HG03575 (cell line): ENCODE results near the gene PSG2.
"Not testable (repeated sequence)": the region's sequence is repeated elsewhere in the genome, so short reads cannot be mapped to it uniquely, and the experiment has no call there.

Experiments used
- ATAC-seq: cut with Tn5 transposase; IDR thresholded peaks from one replicate; pipeline ENCODE4 v1.9.1; 2021; ENCODE audit not compliant: unreplicated experiment, insufficient number of reproducible peaks, low FRiP score; ENCODE audit errors: extremely low read depth

Gene PSG2

DNA sequence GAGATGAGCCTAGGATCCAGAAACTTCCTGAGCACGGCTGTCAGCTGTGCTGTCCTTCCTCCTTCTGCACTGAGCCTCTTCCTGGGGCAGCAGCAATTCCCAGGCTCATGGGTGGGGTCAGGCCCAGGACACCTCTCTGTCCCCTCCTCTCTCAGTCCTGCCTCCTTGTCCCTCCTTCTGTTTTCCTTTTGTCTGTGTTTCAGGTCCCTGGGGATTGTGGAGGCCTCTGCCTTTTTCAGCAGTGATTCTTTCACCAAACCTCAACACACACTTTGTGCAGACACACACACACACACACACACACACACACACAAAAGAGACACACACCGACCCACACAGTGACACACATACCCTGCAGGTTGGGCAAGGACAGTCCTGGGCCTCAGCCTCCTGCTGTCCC lies at the start of gene PSG2:
Gene PSG2 (minus strand): TSS at position 101 of the 400 bp plus-strand sequence. CDS start 132 bp downstream, outside the sequence.
- not testable (repeated sequence) for ATAC-seq

DNA sequence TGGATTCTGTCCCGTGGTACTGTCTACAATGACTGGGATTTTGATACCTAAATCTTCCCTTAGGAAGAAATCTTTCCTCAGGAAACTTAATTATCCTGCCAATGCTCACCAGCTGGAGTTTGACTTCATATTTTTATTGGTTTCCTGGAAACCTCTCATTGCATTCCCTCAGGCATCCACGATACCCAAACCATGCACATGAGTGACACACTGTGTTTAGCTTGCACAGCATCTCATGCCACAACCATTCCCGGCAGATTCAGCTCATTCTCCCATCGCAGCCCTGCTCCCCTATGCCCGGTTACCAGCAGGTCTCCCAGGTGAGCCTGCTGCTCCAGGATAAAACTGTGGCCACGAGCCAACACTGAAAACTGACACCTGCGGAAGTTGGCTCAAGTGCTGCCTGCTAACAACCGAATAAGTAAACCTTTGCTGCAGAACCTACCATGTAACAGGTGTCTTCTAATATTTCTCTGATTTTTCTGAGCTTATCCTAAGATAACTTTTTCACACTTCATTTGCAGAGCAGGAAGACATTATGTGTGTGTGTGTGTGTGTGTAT lies 48.9 kb upstream of the PSG2 start:
- ATAC-seq: not testable (repeated sequence)

DNA sequence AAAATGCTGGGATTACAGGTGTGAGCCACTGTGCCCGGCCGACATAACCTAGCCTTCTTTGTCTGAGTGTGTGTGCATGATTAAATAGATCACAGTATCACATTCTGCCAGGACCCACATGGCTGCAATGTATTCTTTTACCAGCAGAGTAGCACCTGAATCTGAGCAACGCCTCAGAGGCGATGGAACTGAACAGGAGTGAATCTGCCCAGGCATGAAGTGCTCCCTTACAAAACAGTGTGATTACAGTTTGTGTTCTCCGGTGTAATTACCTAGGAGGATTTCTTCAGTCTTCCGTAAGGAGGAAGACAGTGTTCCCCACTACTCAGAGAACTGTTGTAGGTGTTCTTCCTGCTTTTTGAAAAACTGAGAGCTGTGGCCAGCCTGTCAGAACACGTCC lies 46.7 kb upstream of the PSG2 start:
- not testable (repeated sequence) for ATAC-seq

DNA sequence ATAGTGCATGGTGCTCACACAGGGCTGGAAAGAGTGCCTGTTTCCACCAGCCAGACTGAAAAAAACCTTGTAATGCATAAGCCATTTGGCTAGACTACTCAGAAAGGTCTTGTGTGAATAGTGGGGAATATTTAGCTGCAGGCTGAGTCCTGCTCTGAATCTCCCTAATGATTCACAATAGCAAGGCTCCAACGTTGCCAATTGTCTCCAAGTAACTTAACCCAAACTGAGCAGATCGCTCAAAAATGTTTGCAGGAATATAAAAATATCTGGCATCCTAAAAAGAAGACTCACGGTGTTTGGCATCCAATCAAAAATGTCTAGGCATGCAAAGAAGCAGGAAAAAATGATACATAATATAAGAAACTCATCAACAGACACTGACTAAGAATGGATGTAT lies 44.8 kb upstream of the PSG2 start:
- ATAC-seq: not testable (repeated sequence)

DNA sequence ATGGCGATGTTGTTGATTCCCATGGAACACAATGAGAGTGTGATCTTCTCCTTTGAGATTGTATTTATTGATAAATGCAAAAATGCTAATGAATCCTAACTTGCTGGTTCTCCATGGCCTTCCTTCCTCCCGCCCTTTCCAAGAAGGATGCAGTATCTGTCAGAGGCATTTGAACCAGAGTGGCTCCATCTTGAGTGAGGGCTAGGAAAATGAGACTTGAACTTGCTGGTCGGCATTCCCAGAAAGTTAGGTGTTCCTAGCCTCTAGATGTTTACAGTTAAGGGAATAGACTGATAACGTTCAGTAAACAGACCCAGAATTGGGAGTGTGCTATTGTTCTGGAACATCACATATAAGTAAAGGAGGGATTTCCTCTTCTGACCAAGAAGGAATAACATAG lies 44.2 kb upstream of the PSG2 start:
- no peak for ATAC-seq

DNA sequence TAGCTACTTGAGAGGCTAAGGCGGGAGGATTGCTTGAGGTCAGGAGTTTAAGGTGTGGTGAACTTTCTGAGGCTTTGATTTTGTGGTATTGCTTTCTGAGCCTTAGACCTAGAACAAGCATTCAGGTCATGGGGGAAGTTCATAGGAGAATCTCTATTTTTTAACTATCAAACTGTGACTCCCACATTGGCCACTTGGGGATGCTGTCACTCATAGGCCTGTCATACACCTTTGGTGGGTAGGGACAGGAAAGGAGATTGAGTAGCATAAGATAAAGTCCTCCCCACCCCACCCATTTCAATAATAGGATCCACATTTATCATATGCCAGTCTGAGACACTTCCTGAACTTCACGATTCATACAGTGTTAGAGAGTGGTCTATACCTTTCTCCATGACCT lies 41.9 kb upstream of the PSG2 start:
- no peak for ATAC-seq

DNA sequence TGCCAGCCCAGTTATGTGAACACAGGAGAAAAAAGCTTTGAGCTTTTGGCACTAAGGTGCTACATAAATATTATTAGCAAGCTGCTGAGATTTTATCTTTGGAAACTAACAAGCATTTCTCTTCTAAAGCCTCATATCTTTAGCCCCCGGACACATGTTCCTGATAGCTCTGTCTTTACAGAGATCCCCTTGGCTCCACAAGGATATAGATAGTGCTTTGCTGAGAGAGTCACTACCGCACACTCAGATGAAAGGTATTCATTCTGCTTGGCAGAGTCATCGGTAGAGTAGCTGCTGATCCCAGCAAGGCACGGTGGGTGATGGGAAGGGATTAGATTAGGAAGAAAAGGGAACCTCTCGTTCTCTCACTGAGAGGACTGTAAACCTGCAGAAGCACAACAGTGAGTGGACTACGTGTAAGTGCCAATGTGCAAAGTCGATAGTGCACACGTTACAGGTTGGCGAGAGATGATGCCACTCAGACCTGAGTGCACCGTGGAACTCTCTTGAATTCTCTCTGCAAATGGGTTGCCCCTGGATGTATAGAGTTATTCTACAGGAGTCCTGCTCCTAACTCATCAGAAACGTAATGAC lies 38.0 kb upstream of the PSG2 start:
- ATAC-seq: not testable (repeated sequence)

DNA sequence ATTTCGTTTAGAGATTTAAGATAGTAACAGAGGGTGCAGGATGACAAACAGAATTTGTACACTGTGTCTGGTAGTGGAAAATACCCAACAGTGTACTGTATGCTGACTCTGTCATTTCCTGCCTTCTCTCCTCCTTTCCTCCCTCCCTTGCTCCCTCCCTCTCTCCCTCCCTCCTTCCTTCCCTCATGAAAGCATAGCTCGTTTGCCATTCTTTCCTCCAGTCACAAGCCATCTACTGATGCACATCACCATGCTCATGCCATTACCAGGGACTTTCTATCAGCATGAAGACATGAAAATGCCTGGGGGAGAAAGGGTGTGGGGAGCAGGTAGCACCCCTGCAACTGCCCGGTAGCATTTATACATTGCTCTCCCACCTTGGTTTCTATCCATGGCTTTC lies 37.0 kb upstream of the PSG2 start:
- ATAC-seq: not testable (repeated sequence)

DNA sequence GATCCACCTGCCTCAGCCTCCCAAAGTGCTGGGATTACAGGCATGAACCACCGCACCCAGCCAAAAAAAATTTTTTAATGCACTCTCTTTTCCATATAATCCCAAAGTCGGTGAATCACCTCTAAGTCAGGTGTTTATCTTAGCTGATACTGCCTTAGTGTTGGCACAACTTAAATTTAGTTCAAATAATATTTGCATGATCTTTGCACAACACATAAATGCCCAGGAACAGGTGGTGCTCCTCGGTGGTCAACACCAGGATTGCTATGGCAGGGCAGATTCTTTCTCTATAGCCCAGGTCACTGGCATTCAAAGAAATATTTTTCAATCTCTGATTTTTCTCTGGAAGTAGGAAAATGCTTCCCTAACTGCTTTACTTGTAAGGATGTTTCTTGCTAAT lies 33.9 kb upstream of the PSG2 start:
- ATAC-seq: not testable (repeated sequence)

DNA sequence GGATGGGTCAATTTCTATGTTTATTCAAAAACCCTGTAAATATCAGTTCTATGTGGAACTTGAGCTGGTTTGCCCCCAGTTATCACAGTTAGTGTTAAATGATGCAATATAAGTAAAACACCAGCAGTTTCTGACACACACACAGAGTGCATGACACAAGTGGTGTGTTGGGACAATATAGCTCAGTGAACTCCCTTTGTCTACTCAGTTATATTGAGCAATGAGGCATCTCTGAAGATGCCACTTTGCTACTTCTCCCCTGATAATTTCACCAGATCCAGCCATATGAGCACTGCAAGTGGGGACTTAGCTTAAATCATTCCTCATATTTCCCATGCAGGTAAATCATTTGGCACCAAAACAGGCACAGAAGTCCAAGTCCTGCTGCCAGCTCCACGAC lies 33.0 kb upstream of the PSG2 start:
- ATAC-seq: not testable (repeated sequence)

DNA sequence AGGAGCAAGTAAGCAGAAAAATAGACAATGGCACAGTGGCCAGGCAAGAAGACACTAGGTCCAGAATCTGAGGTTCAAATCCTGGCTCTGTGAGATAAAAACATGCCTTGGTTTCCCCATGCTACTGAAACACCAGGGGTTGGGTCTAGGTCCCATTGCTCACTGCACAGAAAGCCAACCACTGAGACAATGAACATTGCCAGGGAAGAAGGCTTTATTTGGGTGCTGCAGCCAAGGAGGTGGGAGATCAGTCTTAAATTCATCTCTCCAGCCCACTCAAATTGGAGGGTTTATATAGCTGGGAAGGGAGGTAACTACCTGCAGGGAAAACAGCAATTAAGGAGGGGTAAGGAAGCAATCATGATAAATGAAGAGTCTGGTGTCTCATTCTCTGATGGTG lies 32.6 kb upstream of the PSG2 start:
- ATAC-seq: not testable (repeated sequence)

DNA sequence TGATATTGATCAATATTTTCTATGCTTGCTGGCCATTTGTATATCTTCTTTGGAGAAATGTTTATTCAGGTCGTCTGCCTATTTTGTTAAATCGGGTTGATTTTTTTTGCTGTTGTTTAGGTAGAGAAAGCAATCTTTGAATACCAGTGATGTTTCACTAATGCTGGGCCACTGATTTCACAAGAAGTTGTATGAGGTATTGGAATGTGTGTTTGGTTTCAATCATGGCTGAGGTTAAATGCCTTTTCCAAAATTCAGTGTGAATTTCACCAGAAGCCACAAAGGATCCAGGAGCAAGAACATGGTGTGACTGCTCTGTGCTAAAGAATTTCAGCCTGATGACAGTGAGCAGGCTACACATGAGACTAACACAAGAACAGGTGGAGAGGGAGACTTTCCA lies 32.1 kb upstream of the PSG2 start:
- not testable (repeated sequence) for ATAC-seq

DNA sequence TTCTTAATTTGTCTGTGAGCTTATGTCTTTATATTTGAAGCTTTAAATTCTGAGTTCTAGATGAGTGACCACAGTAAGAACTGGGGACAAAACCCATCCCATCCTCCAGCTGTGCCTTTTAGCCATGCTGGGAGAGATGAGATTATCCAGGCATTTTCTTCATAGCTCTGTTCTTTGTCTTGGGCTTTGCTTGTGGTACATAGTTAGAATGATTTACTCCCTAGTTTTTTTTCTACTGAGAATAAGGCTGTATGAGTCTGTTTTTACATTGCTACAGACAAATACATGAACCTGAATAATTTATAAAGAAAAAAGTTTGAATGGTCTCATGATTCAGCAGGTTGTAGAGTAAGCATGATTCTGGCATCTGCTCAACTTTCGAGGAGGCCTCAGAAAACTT lies 24.9 kb upstream of the PSG2 start:
- ATAC-seq: not testable (repeated sequence)

DNA sequence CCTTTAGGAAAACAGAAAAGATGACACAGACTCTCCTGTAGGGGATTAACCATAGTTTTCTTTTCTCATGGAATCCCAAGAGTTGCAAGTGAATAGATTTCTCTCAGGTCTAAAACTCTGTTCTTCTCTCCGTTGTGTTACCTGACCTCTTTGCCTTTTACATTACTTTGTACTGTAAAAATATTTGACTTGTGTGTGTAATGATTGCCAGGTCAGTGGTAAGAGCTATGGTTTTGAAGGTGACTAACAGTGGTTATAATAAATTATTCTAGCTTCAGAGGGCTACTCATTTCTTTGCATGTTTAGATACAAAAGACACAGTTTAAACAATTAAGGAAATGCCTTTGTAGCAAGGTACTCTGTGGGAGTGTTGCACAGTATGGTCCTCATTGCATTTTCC lies 23.0 kb upstream of the PSG2 start:
- ATAC-seq: no peak

DNA sequence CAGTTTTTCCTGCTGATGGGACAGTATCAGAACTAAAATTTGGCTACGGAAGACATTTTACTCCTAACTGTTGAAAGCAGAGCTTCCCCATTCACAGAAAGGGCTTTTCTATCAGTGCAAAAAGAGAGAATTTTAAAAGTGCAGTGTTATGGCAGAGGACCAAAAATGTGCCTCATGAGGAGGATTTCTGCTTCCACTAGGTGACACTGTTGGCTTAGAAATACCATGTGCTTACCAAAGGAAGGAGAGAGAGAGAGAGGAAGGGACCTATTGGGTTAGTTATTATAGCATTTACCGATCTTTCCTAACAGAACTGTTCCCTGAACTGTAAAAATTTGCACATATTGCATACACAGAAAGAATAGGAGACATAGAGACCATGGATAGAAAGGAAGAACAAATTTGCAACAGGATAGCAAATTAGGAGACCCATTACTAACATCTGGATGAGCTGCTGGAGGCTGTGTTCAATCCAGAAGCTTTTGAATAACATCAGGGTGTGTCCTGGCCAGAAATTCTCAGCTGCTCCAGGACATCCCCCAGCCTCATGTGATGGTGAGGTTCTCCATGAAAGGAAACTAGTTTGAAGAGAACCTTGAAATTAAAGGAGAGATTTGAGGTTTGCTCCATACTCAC lies 21.8 kb upstream of the PSG2 start:
- not testable (repeated sequence) for ATAC-seq

DNA sequence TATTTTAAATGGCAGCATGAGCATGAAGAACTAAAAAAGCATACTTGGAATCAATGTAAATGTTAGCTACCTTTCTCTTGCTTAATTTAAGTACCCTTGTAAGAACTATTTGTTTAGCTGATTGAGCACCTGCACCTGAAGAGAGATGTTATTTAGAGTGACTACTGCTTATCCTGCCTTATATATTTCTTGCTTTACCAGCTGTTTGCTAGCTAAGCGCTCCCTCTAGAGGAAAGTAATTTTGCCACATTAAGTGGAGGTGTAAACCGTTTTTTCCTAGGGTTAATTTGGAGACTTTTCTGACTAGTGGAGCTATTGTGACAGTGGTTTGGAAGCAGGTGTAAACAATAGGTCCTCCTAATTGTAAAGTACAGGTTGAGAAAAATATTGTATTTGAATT lies 19.4 kb upstream of the PSG2 start:
- ATAC-seq: no peak

DNA sequence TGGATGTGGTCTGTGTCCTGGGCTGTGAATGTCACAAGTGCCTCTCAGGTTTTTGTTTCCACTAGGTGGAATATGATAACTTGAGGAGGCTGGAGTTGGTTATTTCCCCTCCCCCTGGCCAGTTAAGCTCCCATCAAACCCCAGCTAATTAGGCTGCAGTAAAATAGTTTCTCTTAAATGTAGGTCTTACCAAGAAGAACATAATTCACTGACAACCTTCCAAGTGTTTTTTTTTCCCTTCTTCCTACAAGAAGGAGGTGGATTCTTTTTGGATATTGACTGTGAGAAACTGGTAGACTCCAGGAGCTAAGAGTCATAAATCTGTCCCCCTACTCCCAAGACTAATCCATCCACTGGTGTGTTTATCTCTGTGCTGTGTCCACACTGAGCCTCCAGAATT lies 15.9 kb upstream of the PSG2 start:
- ATAC-seq: not testable (repeated sequence)

DNA sequence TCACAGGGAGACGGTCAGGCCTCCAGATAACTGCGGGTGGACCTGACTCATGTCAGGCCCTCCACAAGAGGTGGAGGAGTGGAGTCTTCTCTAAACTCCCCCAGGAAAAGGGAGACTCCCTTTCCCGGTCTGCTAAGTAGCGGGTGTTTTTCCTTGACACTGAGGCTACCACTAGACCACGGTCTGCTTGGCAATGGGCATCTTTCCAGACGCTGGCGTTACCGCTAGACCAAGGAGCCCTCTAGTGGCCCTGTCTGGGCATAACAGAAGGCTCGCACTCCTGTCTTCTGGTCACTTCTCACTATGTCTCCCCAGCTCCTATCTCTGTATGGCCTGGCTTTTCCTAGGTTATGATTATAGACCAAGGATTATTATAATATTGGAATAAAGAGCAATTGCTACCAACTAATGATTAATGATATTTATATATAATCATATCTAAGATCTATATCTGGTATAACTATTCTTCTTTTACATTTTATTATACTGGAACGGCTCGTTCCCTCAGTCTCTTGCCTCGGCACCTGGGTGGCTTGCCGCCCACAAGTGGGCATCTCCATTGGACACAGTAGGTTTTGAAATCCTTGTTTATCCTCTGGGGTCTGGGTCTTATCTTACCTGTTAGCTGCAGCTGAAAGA lies 5.3 kb upstream of the PSG2 start:
- ATAC-seq: not testable (repeated sequence)

DNA sequence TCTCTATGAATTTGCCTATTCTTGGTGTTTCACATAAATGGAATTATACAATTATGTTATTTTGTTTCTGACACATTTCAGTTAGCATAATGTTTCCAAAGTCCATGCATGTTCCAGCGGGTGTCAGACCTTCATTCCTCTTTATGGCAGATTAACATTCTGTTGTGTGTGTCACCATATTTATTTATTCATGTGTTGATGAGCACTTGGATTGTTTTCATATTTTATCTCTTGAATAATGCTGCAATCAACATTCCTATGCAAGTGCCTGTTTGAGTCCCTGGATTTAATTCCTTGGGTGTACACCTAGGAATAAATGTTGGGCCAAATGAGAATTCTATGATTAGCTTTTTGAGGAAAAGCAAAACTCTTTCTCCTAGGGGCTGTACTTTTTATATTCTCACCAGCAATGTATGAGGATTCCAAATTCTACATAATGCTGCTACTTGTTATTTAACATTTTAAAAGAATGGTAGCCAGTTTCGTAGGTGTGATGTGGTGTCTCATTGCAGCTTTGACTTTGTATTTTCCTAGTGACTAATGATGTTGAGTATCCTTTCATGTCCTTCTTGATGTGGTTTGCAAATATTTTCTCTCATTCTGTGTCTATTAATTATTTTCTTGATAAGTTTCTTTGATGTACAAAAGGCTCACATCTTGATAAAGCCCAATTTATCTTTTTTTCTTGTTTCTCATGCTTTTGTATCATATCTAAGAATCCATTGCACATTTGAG lies 3.5 kb upstream of the PSG2 start:
- ATAC-seq: not testable (repeated sequence)
